ENCODE results near the gene RIMS3.

Gene RIMS3

GRCh38 chr1:40627987-40628902 is 37.2 kb downstream of the RIMS3 start:
- DNase-seq = no peak

DNA sequence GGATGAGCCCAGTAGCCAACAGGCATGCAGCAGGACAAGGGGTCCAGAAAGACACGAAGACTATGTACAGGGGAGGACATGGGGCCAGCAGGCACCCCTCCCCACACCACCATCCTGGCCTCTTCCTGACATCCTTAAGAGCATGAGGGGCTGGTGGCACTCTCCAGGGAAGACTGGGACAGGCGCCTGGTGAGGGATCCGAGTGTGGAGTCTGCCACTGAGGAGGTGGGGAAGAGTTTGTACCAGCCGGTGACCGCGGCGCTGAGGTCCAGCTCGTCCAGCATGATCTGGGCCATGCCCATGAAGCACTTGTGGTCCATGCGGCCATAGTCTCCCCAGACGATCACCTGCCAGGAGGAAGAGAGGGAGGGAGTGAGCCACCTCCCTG is 39.1 kb downstream of the RIMS3 start:
- DNase-seq = no peak

GRCh38 chr1:40625476-40626382 is 39.8 kb downstream of the RIMS3 start:
- peak; percentile 26 for DNase-seq

DNA sequence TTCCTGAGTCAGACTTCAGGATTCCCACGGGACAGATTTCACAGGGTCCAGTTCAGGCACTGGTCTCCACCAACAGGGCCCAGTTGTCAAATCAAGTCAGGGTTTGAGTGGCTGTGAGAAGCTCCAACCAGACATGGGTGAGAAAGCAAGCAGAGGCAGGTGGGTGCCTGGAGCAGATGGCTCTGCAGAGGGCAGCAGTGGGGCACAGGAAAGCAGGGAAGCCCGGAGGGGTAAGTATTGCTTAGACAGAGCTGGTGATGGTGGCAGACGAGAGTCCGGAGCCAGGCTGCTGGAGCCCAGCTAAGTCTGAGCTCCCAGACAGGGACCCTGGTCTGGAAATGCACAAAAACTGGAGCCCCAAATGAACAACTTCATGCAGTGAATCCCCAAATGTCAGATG is 40.4 kb downstream of the RIMS3 start:
- DNase-seq = no peak

DNA sequence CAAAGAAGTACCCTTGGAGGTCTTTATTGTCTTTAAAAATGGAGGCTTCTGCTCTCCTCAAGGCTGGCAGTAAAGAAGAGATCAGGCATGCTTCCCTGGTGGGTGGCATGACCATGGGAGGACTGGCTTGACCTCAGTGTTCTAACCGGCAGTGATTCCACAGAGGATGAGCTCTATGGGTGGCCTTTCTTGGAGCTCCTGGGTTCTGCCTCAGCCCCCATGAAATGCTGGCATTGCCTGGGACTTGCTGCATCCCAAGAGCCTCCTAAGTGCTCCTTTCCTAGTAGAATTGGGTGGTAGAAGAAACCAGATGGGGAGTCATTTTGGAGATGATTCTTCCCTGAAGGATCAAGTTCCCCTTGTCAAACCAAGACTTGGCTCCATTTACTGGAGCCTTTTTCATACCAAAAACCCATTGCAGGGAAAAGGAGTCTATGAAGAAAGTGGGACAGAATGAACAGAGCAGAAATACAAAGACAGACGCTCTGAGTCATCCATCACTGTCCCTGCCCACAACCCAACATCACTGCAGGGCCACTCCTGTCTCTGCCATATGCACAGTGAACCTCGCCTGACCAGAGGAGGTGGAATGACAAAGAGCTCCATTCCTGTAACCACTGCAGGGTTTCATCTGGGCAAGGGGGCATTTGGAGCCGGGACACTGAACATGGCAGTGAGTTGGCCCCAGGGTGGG is 42.4 kb downstream of the RIMS3 start:
- no peak for DNase-seq

DNA sequence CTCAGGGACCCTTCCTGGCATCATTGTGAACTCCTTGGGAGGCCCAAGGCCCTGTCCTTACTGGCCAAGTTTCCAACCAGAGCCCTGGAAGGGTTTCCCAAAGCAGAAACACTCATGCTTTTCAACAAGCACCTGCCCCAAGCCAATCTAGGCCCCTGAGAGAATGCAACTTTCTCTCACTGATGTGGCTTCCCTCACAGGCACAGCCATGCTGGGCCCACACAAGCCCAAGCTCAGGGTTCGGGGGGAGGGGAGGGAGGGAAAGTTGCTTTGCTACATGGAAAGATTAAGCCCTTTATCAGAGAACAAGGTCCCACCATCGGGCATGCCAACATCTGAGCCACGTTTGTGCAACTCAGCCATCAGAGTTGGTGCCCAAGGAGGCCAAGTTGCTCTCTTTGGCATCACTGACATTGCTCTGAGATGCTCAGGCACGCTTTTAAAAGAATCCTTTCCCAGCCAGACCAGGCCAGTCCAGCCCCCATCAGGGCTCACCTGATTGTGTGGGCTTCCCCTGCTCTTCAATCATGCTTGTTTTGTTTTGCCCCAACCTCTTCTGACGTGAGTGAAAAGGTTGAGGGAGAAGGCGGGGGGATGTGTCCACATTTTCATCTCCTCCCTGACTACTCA is 43.5 kb downstream of the RIMS3 start:
- DNase-seq = no peak

- DNase-seq = no peak
These were observed 44.8 kb downstream of the RIMS3 start for GRCh38 chr1:40620586-40621210.

DNA sequence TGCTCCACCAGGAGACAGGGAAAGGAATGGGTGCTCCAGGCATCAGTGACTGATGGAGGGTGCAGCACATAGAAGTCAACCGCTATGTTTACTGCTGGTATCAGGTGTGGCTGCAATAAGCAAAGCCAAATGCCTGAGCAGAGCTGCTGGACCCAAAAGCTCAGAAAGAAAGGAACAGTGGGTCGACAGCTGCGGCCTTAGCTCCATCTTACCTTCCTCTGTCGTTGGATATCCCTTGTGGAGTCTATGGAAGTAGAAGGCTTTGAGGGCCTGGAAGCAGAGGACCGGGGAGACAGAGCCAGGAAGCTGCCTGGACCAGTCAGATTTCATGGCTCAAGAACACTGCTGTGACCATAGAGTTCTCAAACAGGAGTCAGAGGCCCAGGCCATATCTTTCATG is 45.3 kb downstream of the RIMS3 start:
- DNase-seq = no peak

- no peak for DNase-seq
These were observed 47.4 kb downstream of the RIMS3 start for GRCh38 chr1:40618108-40618507.

DNA sequence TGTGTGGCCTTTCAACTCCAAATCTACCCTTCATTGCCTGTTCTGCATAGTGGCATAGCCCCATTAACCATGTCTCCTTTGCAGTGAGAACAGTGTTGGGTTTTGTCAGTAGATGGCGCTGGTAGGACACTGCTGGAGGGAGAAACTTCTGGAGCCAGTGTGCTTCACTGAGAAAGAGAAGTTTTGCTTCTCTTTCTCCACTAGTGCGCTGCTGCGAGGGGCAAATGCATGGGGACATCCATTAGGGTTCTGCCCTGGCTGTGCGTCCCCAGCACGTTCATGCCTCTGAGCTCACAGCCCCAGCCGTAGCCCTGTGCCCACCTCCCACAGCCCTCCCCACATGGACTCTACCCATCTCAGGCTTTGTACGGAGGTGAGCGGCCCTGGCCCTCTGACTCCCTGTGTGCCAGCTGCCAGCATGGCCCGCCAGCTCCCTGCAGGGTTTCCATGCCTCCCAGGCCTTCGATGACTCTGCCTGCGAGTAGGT is 53.1 kb downstream of the RIMS3 start:
- DNase-seq = peak; percentile 56

DNA sequence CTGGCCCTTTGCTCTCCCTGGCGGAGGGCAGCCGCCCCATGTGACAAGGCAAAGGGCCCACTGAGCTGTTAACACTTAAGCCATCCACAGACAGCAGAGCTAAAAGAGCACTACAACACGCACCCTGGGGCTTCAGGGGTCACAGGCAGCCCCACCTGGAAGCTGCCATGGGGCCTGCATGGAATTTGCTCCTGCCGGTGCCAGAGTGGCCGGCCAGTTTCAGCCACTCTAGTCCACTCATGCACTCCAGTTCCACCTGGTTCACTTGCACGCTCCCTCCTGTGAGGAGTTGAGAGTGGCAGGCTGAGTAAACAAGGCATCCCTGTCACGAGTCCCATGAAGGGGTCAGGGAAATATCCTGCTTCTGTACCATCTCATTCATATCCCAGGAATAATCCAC is 55.3 kb downstream of the RIMS3 start:
- no peak for DNase-seq

- no peak for DNase-seq
These were observed 57.6 kb downstream of the RIMS3 start for GRCh38 chr1:40607921-40608320.

- DNase-seq = no peak
These were observed 58.5 kb downstream of the RIMS3 start for GRCh38 chr1:40606978-40607377.

- DNase-seq = no peak
These were observed 59.3 kb downstream of the RIMS3 start for GRCh38 chr1:40606194-40606593.

DNA sequence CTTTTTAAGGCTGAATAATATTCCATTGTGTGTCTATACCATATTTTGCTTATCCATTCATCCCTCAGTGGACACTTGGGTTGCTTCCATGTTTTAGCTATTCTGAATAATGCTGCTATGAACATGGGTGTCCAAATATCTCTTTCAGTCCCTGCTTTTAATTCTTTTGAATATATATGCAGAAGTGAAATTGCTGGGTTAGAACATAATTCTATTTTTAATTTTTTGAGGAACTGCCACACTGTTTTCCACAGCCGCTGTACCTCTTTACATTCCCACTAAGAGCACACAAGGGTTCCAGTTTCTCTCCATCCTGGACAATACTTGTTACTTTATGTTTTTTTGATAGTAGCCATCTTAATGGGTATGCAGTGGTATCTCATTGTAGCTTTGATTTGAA is 65.6 kb downstream of the RIMS3 start:
- DNase-seq = no peak

DNA sequence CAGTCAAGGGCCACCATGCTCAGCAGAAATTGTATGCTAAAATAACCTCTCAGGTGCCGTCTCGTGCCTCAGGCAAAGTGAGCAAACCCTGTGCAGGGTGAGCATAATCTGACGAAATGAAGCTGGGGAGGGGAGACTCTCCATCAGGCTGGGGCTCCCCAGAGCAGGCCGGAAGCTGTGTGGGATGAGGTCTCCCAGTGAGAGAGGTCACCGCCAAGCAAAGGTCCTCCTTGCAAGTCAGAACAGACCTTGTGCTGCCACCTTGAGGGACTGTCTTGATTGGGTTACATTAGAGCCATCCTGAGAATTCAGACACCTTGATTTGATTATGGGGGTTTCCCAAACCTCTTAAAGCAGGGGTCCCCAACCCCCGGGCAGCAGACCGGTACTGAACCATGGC is 69.9 kb downstream of the RIMS3 start:
- no peak for DNase-seq

DNA sequence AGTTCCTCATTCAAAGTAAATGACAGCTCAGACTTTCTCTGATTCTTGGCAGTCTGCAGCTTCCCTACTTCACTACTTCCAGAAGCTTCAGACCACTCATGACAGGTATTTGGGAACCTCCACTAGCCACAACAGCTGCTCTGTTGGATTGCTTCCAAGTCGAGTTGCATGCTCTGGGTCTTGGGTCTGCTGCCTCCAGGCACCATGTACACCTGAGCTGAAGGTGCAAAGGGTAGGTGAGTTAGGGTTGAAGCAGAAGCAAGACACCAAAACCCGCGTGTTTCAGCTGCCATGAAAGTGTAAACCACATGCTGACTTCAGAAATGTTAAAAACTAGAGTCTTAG is 71.3 kb downstream of the RIMS3 start:
- DNase-seq = no peak

GRCh38 chr1:40593449-40594186 is 71.9 kb downstream of the RIMS3 start:
- no peak for DNase-seq

- DNase-seq = peak; percentile 21
These were observed 73.2 kb downstream of the RIMS3 start for GRCh38 chr1:40592107-40592803.

DNA sequence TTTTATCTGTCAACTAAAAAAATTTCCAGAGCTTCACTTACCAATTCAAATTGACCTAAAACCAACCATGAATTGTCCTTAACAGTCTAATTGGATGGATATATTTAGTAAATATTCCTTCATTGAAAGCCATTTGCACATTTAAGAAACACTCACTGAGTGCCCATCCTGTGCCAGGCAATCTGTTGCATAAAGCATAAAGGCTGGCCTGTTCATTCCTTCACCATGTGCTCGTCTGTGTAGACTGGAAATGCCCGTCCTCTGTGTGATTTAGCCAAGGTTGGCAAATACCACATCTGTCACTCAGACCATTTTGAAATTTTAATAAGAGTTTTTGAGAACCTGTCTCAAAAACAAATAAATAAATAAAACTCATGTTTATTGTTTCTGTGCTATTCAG is 76.9 kb downstream of the RIMS3 start:
- no peak for DNase-seq

- no peak for DNase-seq
These were observed 81.5 kb downstream of the RIMS3 start for GRCh38 chr1:40583980-40584379.
